SK-N-SH (cell line): ENCODE measurements around the gene LMNTD2.

Source experiments
- CTCF ChIP-seq: fragments of 200-600 bp; sonication (generic); IDR thresholded peaks from 2 replicates; pipeline ENCODE4 v1.6.1; 2017; ENCODE audit warnings: antibody characterized with exemption, mild to moderate bottlenecking, moderate library complexity
- TAF1 ChIP-seq: IDR thresholded peaks from 2 replicates; pipeline ENCODE4 v1.6.1; 2012; ENCODE audit warnings: low read depth, mild to moderate bottlenecking, low read length, moderate library complexity, borderline replicate concordance
- YY1 ChIP-seq: IDR thresholded peaks from 2 replicates; pipeline ENCODE4 v1.4.0; 2012; ENCODE audit warnings: low read depth, mild to moderate bottlenecking

- no peak for TF ChIP-seq YY1
- TF ChIP-seq CTCF: no peak
- no peak for TF ChIP-seq TAF1
These were observed 4.5 kb downstream of the LMNTD2 start for GRCh38 chr11:555780-556661.
